NCI-H146 treated with DMSO at 0.1 percent for 48 hours (cell line): ENCODE measurements around the gene RNF123.

Source experiments
- DNase-seq: peaks from one replicate; lab custom pipeline; 2025; ENCODE audit not compliant: unreplicated experiment; lab: John Stamatoyannopoulos, UW

RNF123 gene

GRCh38 chr3:49658711-49659110 is 30.6 kb upstream of the RNF123 start:
- DNase-seq: no peak

GRCh38 chr3:49659756-49660155 is 29.6 kb upstream of the RNF123 start:
- DNase-seq: no peak

- DNase-seq: no peak
Measured at GRCh38 chr3:49661281-49661680, 28.1 kb upstream of the RNF123 start.

GRCh38 chr3:49662021-49662420 is 27.3 kb upstream of the RNF123 start:
- no peak for DNase-seq

- no peak for DNase-seq
Measured at GRCh38 chr3:49662720-49663413, 26.5 kb upstream of the RNF123 start.

GRCh38 chr3:49663831-49664230 is 25.5 kb upstream of the RNF123 start:
- DNase-seq: no peak

GRCh38 chr3:49664300-49664699 is 25.1 kb upstream of the RNF123 start:
- no peak for DNase-seq

- DNase-seq: no peak
Measured at GRCh38 chr3:49665822-49666519, 23.4 kb upstream of the RNF123 start.

- no peak for DNase-seq
Measured at GRCh38 chr3:49666592-49666991, 22.8 kb upstream of the RNF123 start.

- no peak for DNase-seq
Measured at GRCh38 chr3:49667701-49668413, 21.5 kb upstream of the RNF123 start.

- no peak for DNase-seq
Measured at GRCh38 chr3:49668414-49668797, 21.0 kb upstream of the RNF123 start.

- DNase-seq: no peak
Measured at GRCh38 chr3:49668861-49669260, 20.5 kb upstream of the RNF123 start.

GRCh38 chr3:49669352-49669751 is 20.0 kb upstream of the RNF123 start:
- no peak for DNase-seq

GRCh38 chr3:49670940-49671290 is 18.4 kb upstream of the RNF123 start:
- DNase-seq: no peak

- DNase-seq: no peak
Measured at GRCh38 chr3:49671291-49672288, 17.8 kb upstream of the RNF123 start.

- DNase-seq: no peak
Measured at GRCh38 chr3:49673121-49673714, 16.1 kb upstream of the RNF123 start.

GRCh38 chr3:49673715-49674496 is 15.5 kb upstream of the RNF123 start, which contains the start of gene APEH:
Gene APEH (plus strand): TSS chr3:49674351. CDS start chr3:49674402, 51 bp downstream.
- no peak for DNase-seq

- DNase-seq: no peak
Measured at GRCh38 chr3:49674497-49674983, 14.8 kb upstream of the RNF123 start.

- DNase-seq: no peak
Measured at GRCh38 chr3:49675912-49676311, 13.4 kb upstream of the RNF123 start.
